Spleen (tissue), 3 donors: Measurements from ENCODE around the gene HMX2.

Experiments used
- POLR2A ChIP-seq, 3 donors: fragments of 450-650 bp; IDR thresholded peaks; one replicate each; pipeline ENCODE4 v1.5.1; 2017; ENCODE audit warnings: antibody characterized with exemption in 3 of 3, mild to moderate bottlenecking in 1 of 3
- POLR2AphosphoS5 ChIP-seq, 3 donors: sonication (generic); formaldehyde crosslinking; IDR thresholded peaks; one replicate each; pipeline ENCODE4 v1.5.1; 2017; ENCODE audit warnings: antibody characterized with exemption in 3 of 3

- TF ChIP-seq POLR2A (IDR thresholded peaks at IDR 0.05), result no peak
- no peak for TF ChIP-seq POLR2AphosphoS5 (IDR thresholded peaks at IDR 0.05)
Observed at GRCh38 chr10:123129618-123130271, 18.2 kb upstream of the HMX2 start.
